Measurements from ENCODE around the gene YPEL1. TPM values are rescaled to one million over a fixed set of nuclear protein-coding genes. Genes with fewer than 3 reads are reported as not detected.

Gene YPEL1
- total and polyA plus RNA-seq, 7 donors, result 0.72 to 21.9 (median 4.6) TPM

- Histone ChIP-seq H3K36me3 (ENCODE audit: insufficient read depth in 1 of 2, low read depth in 1 of 2) (peaks cover 2 to 56% of the 10 kb centered on the region in 2 donors), H3K27me3 (ENCODE audit: insufficient read depth in 3 of 3, low read length in 2 of 3) (no peaks in the 10 kb centered on the region), H3K4me1 (no peaks in the 10 kb centered on the region), H3K4me3 (no peak overlapping the region), H3K27ac (no peak overlapping the region), H3K9me3 (no peaks in the 10 kb centered on the region)
- no peak for ATAC-seq
- 87 to 90% (median 90%) methylated on average over 15 of the region's 15 CpGs for WGBS, 3 donors
- TF ChIP-seq CTCF (IDR thresholded peaks at IDR 0.05), result no peak
- no peak for DNase-seq
- intact Hi-C loops (cut with DNase I), result no loop called here
Observed at GRCh38 chr22:21677606-21678443, 57.8 kb downstream of the YPEL1 start.

DNA sequence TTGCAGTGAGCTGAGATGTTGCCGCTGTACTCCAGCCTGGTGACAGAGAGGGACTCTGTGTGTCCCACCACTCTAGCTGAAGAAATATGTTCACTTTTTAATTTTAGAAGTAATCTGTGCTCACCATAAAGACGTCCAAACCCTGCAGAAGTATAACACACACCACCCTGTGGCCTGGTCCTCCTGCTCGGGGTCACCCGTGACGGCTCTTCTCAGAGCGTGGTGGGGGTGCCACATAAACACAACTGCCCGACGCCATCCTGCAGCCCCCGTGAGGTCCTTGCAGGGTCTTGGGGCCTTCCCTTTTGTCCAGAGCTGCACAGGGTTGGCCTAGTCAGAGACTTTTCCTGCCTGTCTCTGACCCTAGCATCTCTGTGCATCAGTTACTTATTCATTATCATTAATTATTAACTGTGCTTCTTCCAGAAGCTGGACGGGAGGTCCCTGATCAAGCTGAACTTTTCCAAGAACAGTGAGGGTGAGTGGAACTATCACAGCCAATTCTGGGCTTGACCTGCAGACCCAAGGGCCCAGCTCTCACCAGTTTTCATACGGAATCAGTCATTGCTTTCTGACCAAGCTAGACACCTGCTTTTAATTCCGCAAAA, 60.9 kb downstream of the YPEL1 start:
- intact Hi-C loops (cut with DNase I), result no loop called here
- DNase-seq, result no peak

GRCh38 chr22:21673534-21674321, 61.9 kb downstream of the YPEL1 start:
- 87 to 90% (median 89%) methylated on average over 12 of the region's 12 CpGs for WGBS, 3 donors
- no peak for ATAC-seq

More for the DNA sequence above, 60.9 kb downstream of the YPEL1 start:
- peaks cover 8 to 61% of the 10 kb centered on the region in 2 donors for H3K36me3 ChIP-seq (ENCODE audit: insufficient read depth in 1 of 2, low read depth in 1 of 2)
- no peak for ATAC-seq
- H3K27ac ChIP-seq, result no peak overlapping the region
- 91 to 95% (median 92%) methylated on average over 12 of the region's 12 CpGs for WGBS, 3 donors
- no peak overlapping the region for H3K4me3 ChIP-seq
- no peaks in the 10 kb centered on the region for H3K4me1 ChIP-seq
- no peaks in the 10 kb centered on the region for H3K27me3 ChIP-seq (ENCODE audit: insufficient read depth in 3 of 3, low read length in 2 of 3)
- H3K9me3 ChIP-seq, result no peaks in the 10 kb centered on the region
- no peak for TF ChIP-seq CTCF (IDR thresholded peaks at IDR 0.05)

GRCh38 chr22:21672107-21672629, 63.4 kb downstream of the YPEL1 start:
- no peak for TF ChIP-seq CTCF (IDR thresholded peaks at IDR 0.05)
- H3K36me3 ChIP-seq (ENCODE audit: insufficient read depth in 1 of 2, low read depth in 1 of 2), result peaks cover 8 to 69% of the 10 kb centered on the region in 2 donors

More at GRCh38 chr22:21673534-21674321, 61.9 kb downstream of the YPEL1 start:
- no peaks in the 10 kb centered on the region for H3K9me3 ChIP-seq
- no peak overlapping the region for H3K27ac ChIP-seq
- no peaks in the 10 kb centered on the region for H3K27me3 ChIP-seq (ENCODE audit: insufficient read depth in 3 of 3, low read length in 2 of 3)
- DNase-seq, result no peak
- no peaks in the 10 kb centered on the region for H3K4me1 ChIP-seq
- TF ChIP-seq CTCF (IDR thresholded peaks at IDR 0.05), result no peak
- intact Hi-C loops (cut with DNase I), result no loop called here
- peaks cover 8 to 69% of the 10 kb centered on the region in 2 donors for H3K36me3 ChIP-seq (ENCODE audit: insufficient read depth in 1 of 2, low read depth in 1 of 2)
- H3K4me3 ChIP-seq, result no peak overlapping the region

More at GRCh38 chr22:21672107-21672629, 63.4 kb downstream of the YPEL1 start:
- Histone ChIP-seq H3K27me3 (ENCODE audit: insufficient read depth in 3 of 3, low read length in 2 of 3) (no peaks in the 10 kb centered on the region), H3K27ac (no peak overlapping the region), H3K9me3 (no peaks in the 10 kb centered on the region), H3K4me1 (no peaks in the 10 kb centered on the region), H3K4me3 (no peak overlapping the region)
- intact Hi-C loops (cut with DNase I), result no loop called here
- 79 to 89% (median 83%) methylated on average over 6 of the region's 6 CpGs for WGBS, 3 donors
- ATAC-seq (no peak), DNase-seq (no peak)

Data from psoas muscle (tissue), 8 donors.